HG02970 (cell line): ENCODE data around the gene BICD2.
A peak's percentile ranks its signal among the peaks of the same experiment; 100 is the strongest.
"Not testable (repeated sequence)": the region's sequence is repeated elsewhere in the genome, so short reads cannot be mapped to it uniquely, and the experiment has no call there.

Source experiments
- ATAC-seq: cut with Tn5 transposase; IDR thresholded peaks from one replicate; pipeline ENCODE4 v1.9.1; 2021; ENCODE audit warnings: mild to moderate bottlenecking, moderate library complexity, moderate number of reproducible peaks; ENCODE audit not compliant: unreplicated experiment, low FRiP score

The BICD2 gene

DNA sequence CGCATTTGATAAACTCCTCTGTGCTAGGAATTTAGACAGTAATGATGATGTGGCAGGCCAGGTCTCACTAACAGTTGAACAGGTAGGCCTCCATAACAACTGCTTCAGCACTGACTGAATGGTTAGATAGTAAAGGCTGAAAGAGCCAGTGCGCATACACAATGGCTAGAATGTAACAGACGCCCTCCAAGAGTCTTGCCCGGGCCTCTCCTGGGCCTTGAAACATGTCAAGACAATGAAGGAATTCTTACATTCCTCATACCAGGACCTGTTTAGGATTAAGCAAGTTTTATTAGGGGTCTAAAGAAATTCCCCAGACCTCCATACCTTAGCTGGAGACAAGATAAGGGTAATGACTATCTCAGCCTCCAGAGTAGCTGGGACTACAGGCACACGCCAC is 6.7 kb upstream of the BICD2 start:
- no peak for ATAC-seq

DNA sequence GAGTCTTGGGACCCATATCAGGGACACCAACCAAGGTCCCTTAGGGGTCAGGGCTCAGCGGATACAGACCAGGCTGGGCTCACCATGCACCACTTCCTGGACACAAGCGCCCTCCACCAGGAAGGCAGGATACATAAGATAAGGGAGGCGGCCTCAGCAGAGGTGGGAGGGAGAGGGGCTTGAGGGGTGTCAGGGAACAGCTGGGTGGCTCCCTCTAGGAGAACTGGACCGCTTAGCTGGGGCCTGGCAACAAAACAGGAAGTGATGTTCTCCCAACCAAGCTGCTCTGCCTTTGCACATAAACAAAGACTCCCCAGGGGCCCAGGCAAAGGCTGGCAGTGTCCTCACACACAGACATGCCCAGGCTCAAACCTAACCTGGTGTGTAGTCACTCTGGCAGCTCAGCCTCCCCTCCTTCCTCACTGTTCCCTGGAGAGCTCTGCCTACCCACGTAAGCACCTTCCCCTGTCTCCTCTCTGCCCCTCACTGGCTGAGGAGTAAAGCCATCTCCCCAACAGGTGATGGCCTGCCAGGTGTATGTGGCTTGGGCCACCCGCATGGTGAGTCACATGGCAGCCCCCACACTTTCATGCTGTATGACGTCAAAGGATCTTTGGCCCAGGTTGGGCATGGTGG is 5.8 kb upstream of the BICD2 start:
- ATAC-seq = no peak

DNA sequence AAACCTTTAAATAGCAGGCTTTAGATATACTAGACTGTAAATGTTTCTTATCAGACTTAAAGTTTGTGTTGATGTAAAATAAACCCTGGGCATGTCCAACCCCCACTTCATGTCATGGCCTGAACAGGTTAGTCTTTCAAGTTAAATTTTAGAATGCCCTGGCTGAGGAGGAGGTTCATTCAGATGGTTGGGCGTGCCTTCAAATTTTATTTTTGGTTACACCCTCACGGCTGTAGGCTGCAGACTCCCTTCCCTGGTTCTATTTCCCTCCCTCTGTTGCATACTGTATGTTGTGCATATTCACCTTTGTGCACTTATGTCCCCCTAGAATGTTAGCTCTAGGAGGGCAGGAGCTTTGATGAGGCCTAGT is 5.3 kb upstream of the BICD2 start:
- no peak for ATAC-seq

DNA sequence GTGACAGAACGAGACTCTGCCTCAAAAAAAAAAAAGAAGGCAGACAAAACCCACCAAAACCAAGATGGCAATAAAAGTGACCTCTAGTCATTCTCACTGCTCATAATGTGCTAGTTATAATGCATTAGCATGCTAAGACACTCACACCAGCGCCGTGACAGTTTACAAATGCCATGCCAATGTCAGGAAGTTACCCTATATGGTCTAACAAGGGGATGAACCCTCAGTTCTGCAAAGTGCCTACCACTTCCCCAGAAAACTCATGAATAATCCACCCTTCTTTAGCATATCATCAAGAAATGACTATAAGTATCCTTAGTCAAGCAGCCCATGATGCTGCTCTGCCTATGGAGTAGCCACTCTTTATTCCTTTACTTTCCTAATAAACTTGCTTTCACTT is 4.7 kb upstream of the BICD2 start:
- ATAC-seq = no peak

DNA sequence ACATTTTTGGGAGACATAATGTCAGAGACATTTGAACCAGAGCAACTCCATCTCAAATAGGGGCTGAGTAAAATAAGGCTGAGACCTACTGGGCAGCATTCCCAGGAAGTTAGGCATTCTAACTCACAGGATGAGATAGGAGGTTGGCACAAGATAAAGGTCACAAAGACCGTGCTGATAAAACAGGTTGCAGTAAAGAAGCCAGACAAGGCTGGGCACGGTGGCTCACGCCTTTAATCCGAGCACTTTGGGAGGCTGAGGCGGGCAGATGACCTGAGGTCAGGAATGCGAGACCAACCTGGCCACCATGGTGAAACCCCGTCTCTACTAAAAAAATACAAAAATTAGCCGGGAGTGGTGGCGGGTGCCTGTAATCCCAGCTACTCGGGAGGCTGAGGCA is 4.2 kb upstream of the BICD2 start:
- not testable (repeated sequence) for ATAC-seq

DNA sequence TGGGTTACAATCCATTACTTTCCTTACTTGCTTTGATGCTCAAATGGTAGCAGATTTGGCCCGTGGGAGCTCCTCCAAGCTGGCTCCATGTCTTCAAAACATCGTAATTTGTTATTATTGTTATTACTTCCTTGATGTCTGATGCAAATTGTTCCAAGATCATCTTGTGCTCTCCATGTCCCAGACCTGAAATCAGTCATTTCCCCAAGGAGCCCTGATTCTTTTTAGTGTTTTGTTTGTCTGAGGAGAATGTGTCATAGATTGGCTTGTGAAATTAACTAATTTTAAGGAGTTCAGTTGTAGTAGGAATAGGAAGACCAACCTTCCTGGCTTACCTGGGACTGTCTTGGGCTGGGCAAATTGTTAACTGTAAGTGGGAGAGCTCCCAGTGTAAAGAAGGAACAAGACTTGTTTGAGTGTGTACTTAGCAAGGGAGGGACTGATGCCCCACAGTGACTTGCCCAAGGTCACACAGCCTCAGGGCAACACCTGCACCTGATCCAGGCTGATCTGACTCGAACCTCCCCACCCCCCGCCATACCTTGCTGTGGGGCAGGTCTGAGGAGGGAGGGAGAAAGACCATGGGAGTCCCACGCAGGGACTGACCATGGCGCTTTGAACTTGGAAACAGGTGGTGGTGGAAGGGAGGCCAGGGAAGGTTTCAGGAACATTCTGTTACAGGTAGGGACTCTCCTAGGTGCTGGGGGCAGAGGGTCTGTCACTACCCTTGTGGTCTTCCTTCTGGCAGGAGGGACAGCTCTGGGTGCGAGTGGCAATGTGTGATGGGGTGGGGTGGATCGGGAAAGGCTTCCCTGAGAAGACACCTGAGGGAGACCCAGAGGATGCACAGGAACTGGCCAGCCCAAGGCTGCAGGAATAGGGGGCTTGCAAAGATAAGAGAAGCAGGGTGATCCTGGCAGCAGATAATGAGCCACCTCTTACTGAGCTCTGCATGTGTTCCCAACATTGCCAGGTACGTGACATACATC is 2.7 kb upstream of the BICD2 start:
- no peak for ATAC-seq

DNA sequence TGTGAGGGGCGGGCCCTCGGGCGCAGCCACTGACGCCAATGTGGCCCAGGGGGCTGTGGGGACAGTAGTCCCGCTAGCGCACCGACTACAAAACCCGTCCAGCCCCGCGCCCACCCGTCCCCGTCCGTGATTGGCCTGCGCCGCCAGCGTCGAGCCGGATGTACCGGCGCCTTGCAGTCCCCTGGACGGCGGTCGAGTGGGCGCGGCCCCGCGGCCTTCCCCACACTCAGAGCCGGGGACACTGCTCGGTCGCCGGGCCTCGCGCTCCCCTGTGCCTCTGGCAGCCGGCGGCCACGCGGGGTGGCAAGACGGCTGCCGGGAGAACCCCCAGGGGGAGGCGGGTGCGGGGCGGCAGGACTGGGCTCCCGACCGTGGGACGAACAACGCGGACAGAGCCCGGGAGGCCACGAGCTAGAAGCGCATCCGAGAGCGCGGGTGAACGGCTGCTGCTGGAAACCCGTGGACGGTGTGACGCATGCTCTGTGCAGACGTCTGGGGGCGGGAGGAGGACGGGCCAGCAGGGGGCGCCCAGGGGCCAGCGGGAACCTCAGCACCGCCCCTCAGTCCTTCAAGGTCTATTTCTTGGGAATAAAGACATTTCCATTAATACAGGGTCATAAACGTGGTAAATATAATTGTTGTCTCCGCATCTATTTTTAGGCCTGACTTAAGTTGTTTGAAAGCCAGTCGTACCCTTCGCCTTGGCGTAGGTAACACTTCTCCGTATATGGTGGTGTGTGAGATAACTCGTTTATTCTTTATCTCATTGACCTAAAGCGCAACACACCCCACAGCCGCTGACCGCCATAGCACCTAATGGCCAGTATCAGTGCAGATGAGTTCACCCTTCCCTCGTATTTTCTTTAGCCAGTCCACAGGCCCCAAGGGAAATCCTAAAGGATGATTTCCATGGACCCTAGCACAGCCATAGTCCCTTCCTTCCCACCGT is 629 bp upstream of the BICD2 start:
- ATAC-seq = peak; percentile 90

DNA sequence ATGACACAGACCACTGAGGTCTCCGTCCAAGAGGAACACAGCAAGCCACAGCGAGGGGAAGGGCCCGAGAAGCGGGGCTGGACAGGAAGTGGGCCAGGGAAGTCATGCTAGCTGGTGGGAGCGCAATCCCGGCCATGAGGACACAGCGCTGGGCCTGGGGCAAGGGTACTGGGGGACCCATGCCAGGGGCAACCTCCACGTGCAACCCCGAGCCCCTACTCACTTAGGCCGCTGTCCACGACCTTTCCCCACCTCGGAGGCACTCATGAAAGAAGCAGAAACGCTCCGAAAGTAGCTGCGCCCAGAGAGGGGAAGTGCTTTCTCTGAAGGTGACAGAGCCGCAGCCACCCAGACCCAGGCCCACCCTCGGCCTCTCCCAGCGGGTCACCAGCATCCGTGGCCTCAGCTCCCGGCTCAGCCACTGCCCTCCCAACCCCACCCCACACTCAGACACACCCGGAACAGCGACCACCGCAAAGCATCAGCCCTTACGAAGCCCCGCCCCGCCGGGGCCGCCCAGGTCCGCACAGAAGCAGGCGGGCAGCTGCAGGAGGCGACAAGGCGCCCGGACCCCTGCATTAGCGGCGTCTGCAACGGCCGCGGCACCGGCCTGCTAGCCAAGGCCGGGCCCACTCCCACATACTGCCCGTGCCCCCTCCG is 782 bp downstream of the BICD2 start:
- no peak for ATAC-seq

DNA sequence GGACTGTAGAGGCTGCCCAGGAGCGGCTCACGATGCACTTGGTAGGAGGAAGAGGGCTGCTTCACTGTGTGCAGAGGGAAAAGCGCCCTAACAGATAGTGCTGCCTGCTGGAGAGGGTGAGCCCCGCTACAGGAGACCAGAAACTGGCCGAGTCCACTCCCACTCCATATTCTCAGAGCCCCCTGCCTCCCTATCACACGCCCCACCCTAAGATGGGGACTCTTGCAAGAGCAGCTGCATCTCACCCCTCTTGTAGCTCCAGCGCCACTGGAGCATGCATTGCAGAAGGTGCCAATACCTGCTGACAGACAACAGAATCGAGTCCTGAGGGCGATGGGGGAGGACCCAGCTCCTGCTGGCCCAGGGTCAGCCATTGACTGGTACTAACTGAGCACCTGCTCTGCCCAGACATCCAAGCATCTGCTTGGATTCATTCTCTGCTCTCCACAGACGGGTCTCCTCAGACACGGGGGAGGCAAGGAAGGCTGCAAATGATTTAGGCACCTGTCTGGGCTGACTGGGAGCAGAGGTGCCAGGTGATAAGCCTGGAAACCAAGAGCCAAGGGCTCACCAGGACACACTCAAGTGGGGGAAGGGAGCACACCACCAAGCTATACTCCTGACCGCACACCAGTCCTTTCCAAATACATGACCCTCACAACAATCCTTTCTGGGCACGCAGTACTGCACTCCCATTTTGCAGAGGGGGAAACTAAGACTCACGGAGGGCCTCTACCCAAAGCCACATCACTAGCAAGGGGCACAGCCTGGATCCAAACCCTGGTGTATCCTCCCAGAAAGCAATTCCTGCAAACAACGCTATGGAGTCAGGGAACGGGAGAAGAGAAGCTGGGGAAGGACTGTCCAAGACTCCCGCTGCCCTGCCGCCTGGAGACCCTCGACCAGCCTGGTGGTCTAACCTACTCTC is 1.6 kb downstream of the BICD2 start:
- no peak for ATAC-seq

DNA sequence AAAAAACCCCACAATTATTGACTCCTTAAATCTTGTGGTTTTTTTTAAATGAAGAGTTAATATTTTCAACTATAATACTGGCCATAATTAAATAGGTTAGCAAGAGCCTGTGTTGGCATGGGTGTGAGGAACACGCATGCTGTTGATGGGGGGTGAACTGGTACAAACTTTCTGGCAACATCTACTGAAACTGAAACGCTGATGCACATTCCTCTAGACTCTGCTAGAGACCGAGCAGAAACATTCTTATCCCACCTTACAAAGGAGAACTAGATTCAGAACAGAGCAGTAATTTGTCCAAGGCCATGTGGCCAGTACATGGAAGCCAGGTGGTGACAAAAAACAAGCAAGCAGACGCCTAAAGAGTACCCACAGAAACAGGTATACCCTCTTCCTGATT is 2.4 kb downstream of the BICD2 start:
- ATAC-seq = no peak

DNA sequence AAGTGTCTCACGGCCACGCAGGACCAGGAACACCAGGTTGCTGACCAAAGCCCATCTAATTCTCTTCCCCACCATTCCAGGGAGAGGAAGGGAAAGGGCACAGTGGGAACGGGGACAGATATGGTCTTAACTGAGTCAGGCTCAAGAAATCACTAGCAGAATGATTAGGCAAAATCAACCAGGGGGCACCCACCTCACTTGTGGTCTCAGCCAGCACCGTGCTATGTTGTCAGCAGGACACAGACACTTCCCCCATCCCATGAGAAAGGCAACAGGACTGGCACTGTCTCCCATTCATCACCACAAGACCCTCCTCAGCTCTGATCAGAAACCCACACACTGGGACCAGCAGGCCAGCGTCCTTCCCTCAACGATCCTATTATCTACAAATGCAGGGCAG is 2.9 kb downstream of the BICD2 start:
- no peak for ATAC-seq

DNA sequence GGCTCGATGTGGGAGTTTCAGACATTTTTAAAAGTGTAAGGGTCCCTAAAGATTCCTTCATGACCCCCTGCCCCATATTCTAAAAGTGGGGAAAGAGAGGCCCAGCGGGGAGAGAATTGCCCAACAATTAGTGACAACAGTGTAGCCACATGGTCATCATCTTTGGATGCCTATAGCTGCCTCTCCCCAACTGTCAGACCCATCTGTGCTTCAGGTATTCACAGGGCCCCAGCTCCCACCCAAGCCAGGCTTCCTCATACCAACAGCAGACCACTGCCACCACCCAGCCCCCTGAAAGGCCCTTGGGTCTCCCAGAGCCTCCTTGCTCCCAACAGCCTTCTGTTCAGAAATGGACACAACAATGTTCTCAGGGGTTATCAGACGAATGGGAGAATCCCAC is 4.1 kb downstream of the BICD2 start:
- no peak for ATAC-seq

DNA sequence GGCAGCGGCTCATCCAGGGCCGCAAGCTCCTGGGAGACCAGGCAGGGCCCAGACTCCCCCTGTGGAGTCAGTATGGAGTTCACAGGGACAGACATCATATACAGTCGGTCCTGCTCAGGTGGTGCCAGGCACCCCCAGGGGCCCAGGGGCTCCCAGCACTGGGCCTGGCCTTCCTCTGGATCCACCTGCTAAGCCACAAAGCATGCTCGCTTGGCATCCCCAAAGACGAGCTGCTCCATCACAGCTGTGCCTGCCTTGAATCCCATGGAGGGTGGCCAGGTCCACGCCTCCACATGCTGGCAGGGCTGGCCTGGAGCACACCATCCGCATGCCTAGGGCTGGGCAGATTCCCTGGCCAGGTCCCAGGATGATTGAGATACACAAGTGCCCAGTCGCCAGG is 4.6 kb downstream of the BICD2 start:
- no peak for ATAC-seq

DNA sequence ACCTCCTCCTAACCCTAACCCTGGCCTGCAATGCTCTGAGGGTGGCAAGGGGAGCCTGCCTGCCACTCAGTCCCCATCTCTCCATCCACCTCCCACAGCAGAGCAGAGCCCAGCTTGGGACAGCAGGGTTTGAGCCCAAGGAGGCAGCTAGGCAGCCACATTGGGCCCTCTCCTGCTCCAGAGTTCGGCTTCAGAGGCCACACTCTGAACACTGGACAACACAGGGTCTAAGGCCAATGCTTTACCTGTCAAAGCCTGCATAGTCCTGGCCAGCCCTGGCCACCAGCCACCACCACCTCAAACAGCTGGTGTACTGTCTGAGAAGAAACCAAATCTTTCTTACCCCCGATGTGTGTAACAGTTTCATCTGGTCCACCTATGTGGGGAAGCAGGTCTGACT is 5.2 kb downstream of the BICD2 start:
- ATAC-seq = no peak

DNA sequence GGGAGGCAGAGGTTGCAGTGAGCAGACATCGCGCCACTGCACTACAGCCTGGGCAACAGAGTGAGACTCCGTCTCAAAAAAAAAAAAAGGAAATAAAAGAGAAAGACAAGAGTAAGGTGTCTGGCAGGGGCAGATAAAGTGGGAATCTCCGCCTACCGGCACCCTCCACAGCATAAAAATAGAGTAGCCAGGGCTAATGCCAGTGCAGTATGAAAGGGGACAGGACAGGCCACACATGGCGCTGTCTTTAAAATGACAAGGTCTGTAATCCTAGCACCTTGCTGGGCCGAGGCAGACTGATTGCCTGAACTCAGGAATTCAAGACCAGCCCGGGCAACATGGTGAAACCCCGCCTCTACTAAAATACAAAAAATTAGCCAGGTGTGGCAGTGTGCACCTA is 7.8 kb downstream of the BICD2 start:
- no peak for ATAC-seq

DNA sequence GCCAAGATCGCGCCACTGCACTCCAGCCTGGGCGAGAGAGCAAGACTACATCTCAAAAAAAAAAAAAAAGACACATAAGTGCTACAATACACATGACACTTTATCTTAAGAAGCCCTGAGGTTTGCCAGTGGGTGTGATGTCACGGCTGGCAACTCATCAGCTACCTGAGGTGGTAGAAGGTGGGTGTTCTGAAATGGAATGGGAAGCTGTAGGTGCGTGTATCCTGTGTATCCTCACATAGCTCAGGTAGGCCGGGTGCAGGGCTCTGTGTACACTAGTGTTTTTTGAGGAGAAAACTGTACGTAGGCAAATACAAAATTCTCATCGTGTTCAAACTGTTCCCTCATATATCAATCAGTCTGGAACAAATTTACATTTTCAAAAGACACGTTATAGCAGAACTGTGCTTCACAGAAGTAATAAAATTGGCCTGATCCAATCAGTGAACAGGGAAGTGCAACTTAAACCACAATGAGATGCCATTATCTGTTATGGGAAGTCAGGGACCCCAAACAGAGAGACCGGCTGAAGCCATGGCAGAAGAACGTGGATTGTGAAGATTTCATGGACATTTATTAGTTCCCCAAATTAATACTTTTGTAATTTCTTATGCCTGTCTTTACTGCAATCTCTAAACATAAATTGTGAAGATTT is 10.4 kb downstream of the BICD2 start:
- no peak for ATAC-seq

DNA sequence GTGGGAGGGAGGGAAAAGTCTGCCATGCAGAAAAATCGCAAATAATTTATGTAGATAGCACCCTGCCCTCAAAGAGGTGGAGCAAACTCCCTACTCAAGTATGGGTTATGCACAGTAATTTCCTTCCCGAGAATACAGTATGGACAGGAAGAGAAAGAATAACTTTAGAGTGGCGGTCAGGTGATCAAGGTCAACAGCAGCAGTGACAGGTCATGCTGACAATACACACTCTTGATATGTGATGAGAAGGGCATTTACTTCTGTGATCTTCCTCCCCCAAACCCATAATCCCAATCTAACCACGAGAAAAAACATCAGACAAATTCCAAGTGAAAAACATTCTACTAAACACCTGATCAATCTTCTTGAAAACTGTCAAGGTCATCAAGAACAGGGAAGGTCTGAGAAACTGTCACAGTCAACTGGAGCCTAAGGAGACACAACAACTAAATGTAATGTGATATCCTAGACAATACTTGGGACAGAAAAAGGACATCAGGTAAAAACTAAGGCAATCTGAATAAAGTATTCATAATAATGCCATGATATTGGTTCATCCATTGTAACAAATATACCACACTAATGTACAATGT is 11.7 kb downstream of the BICD2 start:
- no peak for ATAC-seq

DNA sequence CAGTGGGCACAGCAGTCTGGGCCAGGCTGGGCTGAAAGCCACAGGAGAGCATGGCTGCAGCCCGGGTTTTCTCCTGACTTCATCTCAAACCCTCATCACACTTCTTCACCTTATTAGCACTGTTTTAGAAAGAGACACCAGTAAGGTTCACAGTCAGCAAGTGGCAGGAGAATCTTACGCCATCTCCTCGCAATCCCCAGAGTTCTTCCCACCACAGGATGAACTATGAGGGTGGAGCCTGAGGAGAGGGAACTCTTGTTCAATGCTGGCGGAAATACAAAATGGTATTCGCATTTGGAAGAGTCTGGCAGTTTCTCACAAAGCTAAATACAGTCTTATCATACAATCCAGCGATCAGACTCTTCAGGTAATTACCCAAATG is 14.7 kb downstream of the BICD2 start:
- ATAC-seq = no peak
